Mesendoderm (in vitro differentiated cells): Measurements from ENCODE around the gene SF3A1. TPM values are rescaled to one million over a fixed set of nuclear protein-coding genes. Genes with fewer than 3 reads are reported as not detected.
"Not testable (repeated sequence)": the region's sequence is repeated elsewhere in the genome, so short reads cannot be mapped to it uniquely, and the experiment has no call there.

Experiments
- DNase-seq: peaks from one replicate; pipeline ENCODE4 v3.0.0; 2013
- H2AK5ac ChIP-seq: 2 replicates; pipeline ENCODE4 v1.6.1; 2013; ENCODE audit warnings: low read length, inconsistent platforms
- H2BK120ac ChIP-seq: 2 replicates; pipeline ENCODE4 v1.6.1; 2013; ENCODE audit warnings: low read depth, mild to moderate bottlenecking, low read length, moderate library complexity, mixed read lengths
- H2BK15ac ChIP-seq: replicated peaks from 2 replicates; pipeline ENCODE4 v1.6.1; 2013; ENCODE audit warnings: low read depth, mild to moderate bottlenecking, moderate library complexity
- H2BK5ac ChIP-seq: 2 replicates; pipeline ENCODE4 v1.6.1; 2013; ENCODE audit warnings: low read length, inconsistent platforms
- H3K18ac ChIP-seq: 2 replicates; pipeline ENCODE4 v1.6.1; 2013; ENCODE audit warnings: mild to moderate bottlenecking, low read length, mixed read lengths
- H3K23ac ChIP-seq: one replicate; pipeline ENCODE4 v1.6.1; 2013; ENCODE audit warnings: low read length
- H3K27ac ChIP-seq: 2 replicates; pipeline ENCODE4 v1.5.1; 2013; ENCODE audit warnings: low read depth, mild to moderate bottlenecking, inconsistent platforms, low read length, moderate library complexity
- H3K27me3 ChIP-seq: 2 replicates; pipeline ENCODE4 v1.6.1; 2013; ENCODE audit warnings: low read length, control low read depth, mild to moderate bottlenecking, inconsistent platforms; ENCODE audit not compliant: insufficient read depth, poor library complexity
- H3K36me3 ChIP-seq: 2 replicates; pipeline ENCODE4 v1.6.1; 2013; ENCODE audit warnings: low read length, inconsistent platforms; ENCODE audit not compliant: control insufficient read depth, insufficient read depth
- H3K4ac ChIP-seq: one replicate; pipeline ENCODE4 v1.6.1; 2013; ENCODE audit warnings: low read depth, mild to moderate bottlenecking, low read length, moderate library complexity
- H3K4me1 ChIP-seq: 2 replicates; pipeline ENCODE4 v1.6.1; 2013; ENCODE audit warnings: low read depth, low read length, inconsistent platforms; ENCODE audit not compliant: control insufficient read depth
- H3K4me2 ChIP-seq: 2 replicates; pipeline ENCODE4 v1.6.1; 2013; ENCODE audit warnings: low read length
- H3K4me3 ChIP-seq: 2 replicates; pipeline ENCODE4 v1.5.1; 2013; ENCODE audit warnings: mild to moderate bottlenecking, low read length
- H3K56ac ChIP-seq: one replicate; pipeline ENCODE4 v1.6.1; 2013; ENCODE audit warnings: low read length
- H3K79me1 ChIP-seq: 2 replicates; pipeline ENCODE4 v1.6.1; 2013; ENCODE audit warnings: low read length, inconsistent platforms
- H3K79me2 ChIP-seq: 2 replicates; pipeline ENCODE4 v1.6.1; 2013; ENCODE audit warnings: mild to moderate bottlenecking, low read length; ENCODE audit not compliant: control insufficient read depth, insufficient read depth
- H3K9ac ChIP-seq: 2 replicates; pipeline ENCODE4 v1.6.1; 2013; ENCODE audit warnings: low read length, inconsistent platforms
- H4K5ac ChIP-seq: one replicate; pipeline ENCODE4 v1.6.1; 2013; ENCODE audit warnings: low read length
- H4K8ac ChIP-seq: one replicate; pipeline ENCODE4 v1.6.1; 2013; ENCODE audit warnings: low read depth, mild to moderate bottlenecking, control low read depth, low read length, moderate library complexity
- WGBS: extraction: QIAGEN DNeasy Blood & Tissue Kit; methylation state at CpG from one replicate; pipeline ENCODE4 v1.1.7; 2013; ENCODE audit warnings: low lambda C conversion rate, missing lambda C conversion rate; ENCODE audit not compliant: insufficient coverage; ENCODE audit errors: extremely low coverage; 5-methylcytosine and 5-hydroxymethylcytosine counted together
- polyA plus RNA-seq, 2 experiments: library from polyadenylated mRNA; stranded (reverse); fragments of 200-250 nt; gene quantifications; one replicate each; pipeline ENCODE4 v1.2.3, GENCODE V29; 2013

Gene SF3A1
- 264 TPM for polyA plus RNA-seq (2013, experiment 1 of 2)
- polyA plus RNA-seq (2013, experiment 2 of 2) = 276 TPM

- peaks cover 20% of the 10 kb centered on the region for H3K79me1 ChIP-seq
- H3K4me3 ChIP-seq = peak within 1 kb of the TSS; percentile 97
- H3K9ac ChIP-seq = peak within 1 kb of the TSS; percentile 91
- peaks cover 5% of the 10 kb centered on the region for H3K4me1 ChIP-seq
- peak within 1 kb of the TSS; percentile 97 for H3K4me2 ChIP-seq
- H3K27ac ChIP-seq = peak within 1 kb of the TSS; percentile 40
- DNase-seq = peak; percentile 97
- H4K5ac ChIP-seq = no peak within 1 kb of the TSS
- no peak within 1 kb of the TSS for H2BK5ac ChIP-seq
- H3K79me2 ChIP-seq = peaks cover 23% of the 10 kb centered on the region
- peak within 1 kb of the TSS; percentile 66 for H3K4ac ChIP-seq
- H2AK5ac ChIP-seq = no peak within 1 kb of the TSS
- H3K56ac ChIP-seq = peak within 1 kb of the TSS; percentile 96
- H3K18ac ChIP-seq = peak within 1 kb of the TSS; percentile 86
- no peak within 1 kb of the TSS for H2BK120ac ChIP-seq
- no peaks in the 10 kb centered on the region for H3K27me3 ChIP-seq
- H3K36me3 ChIP-seq = peaks cover 12% of the 10 kb centered on the region
- H3K23ac ChIP-seq = no peak within 1 kb of the TSS
- H2BK15ac ChIP-seq = no peak within 1 kb of the TSS
- no CpG with 5 or more reads among the region's 91 CpGs for WGBS
- no peak within 1 kb of the TSS for H4K8ac ChIP-seq
These were observed at the start of gene SF3A1, which contains the start of gene CCDC157 for GRCh38 chr22:30356449-30357235. Gene SF3A1, minus strand, starts transcription at chr22:30356894. Its CDS starts 102 bp downstream, at chr22:30356792. Gene CCDC157, plus strand, starts transcription at chr22:30357007. Its CDS starts 8,994 bp downstream, at chr22:30366001.

- H2BK120ac ChIP-seq = no peak overlapping the region
- H3K9ac ChIP-seq = no peak overlapping the region
- H3K27me3 ChIP-seq = no peaks in the 10 kb centered on the region
- no peak overlapping the region for H3K27ac ChIP-seq
- H3K36me3 ChIP-seq = no peaks in the 10 kb centered on the region
- H2AK5ac ChIP-seq = no peak overlapping the region
- H3K4ac ChIP-seq = no peak overlapping the region
- no peak overlapping the region for H2BK15ac ChIP-seq
- no peak overlapping the region for H4K8ac ChIP-seq
- no peaks in the 10 kb centered on the region for H3K79me2 ChIP-seq
- H3K56ac ChIP-seq = no peak overlapping the region
- no peak overlapping the region for H4K5ac ChIP-seq
- H3K4me1 ChIP-seq = no peaks in the 10 kb centered on the region
- H3K4me2 ChIP-seq = no peak overlapping the region
- no peak overlapping the region for H3K18ac ChIP-seq
- no peaks in the 10 kb centered on the region for H3K79me1 ChIP-seq
- H3K4me3 ChIP-seq = no peak overlapping the region
- H2BK5ac ChIP-seq = no peak overlapping the region
- no CpG with 5 or more reads among the region's 6 CpGs for WGBS
- H3K23ac ChIP-seq = no peak overlapping the region
- DNase-seq = no peak
These were observed 49.7 kb upstream of the SF3A1 start for GRCh38 chr22:30406400-30406799.

GRCh38 chr22:30405731-30406130 lies 49.0 kb upstream of the SF3A1 start:
- H3K4me3 ChIP-seq = no peak overlapping the region
- no peak overlapping the region for H4K5ac ChIP-seq
- no peak overlapping the region for H3K56ac ChIP-seq
- no peak overlapping the region for H3K18ac ChIP-seq
- no peaks in the 10 kb centered on the region for H3K79me1 ChIP-seq
- no peaks in the 10 kb centered on the region for H3K79me2 ChIP-seq
- no peak overlapping the region for H2BK120ac ChIP-seq
- H2BK15ac ChIP-seq = no peak overlapping the region
- H4K8ac ChIP-seq = no peak overlapping the region
- no peak overlapping the region for H2AK5ac ChIP-seq
- no peaks in the 10 kb centered on the region for H3K4me1 ChIP-seq
- no peak for DNase-seq
- no peaks in the 10 kb centered on the region for H3K36me3 ChIP-seq
- no peak overlapping the region for H3K23ac ChIP-seq
- no peak overlapping the region for H3K4me2 ChIP-seq
- H2BK5ac ChIP-seq = no peak overlapping the region
- H3K9ac ChIP-seq = no peak overlapping the region
- H3K27me3 ChIP-seq = no peaks in the 10 kb centered on the region
- H3K27ac ChIP-seq = no peak overlapping the region
- no peak overlapping the region for H3K4ac ChIP-seq
- no CpG with 5 or more reads among the region's 4 CpGs for WGBS

GRCh38 chr22:30404307-30404706 lies 47.6 kb upstream of the SF3A1 start:
- H2BK120ac ChIP-seq = no peak overlapping the region
- no peaks in the 10 kb centered on the region for H3K36me3 ChIP-seq
- no peaks in the 10 kb centered on the region for H3K79me2 ChIP-seq
- H2BK15ac ChIP-seq = no peak overlapping the region
- no peak overlapping the region for H4K5ac ChIP-seq
- H3K4me2 ChIP-seq = no peak overlapping the region
- no CpG with 5 or more reads among the region's 6 CpGs for WGBS
- no peak overlapping the region for H3K23ac ChIP-seq
- no peak overlapping the region for H2BK5ac ChIP-seq
- no peak overlapping the region for H3K56ac ChIP-seq
- H3K27ac ChIP-seq = no peak overlapping the region
- no peaks in the 10 kb centered on the region for H3K4me1 ChIP-seq
- no peaks in the 10 kb centered on the region for H3K27me3 ChIP-seq
- H3K4me3 ChIP-seq = no peak overlapping the region
- no peak overlapping the region for H3K9ac ChIP-seq
- no peak overlapping the region for H2AK5ac ChIP-seq
- no peaks in the 10 kb centered on the region for H3K79me1 ChIP-seq
- H3K18ac ChIP-seq = no peak overlapping the region
- no peak for DNase-seq
- no peak overlapping the region for H3K4ac ChIP-seq
- H4K8ac ChIP-seq = no peak overlapping the region

- H3K36me3 ChIP-seq, H3K56ac ChIP-seq, H3K4me2 ChIP-seq, H4K5ac ChIP-seq, H2BK5ac ChIP-seq, H3K4me3 ChIP-seq, H3K4ac ChIP-seq, H3K79me1 ChIP-seq, DNase-seq, H3K27me3 ChIP-seq, H3K9ac ChIP-seq, H3K18ac ChIP-seq, H2BK120ac ChIP-seq, H4K8ac ChIP-seq, H3K79me2 ChIP-seq, H3K27ac ChIP-seq, H3K4me1 ChIP-seq, H2AK5ac ChIP-seq, H2BK15ac ChIP-seq, H3K23ac ChIP-seq: not testable (repeated sequence)
- no CpG with 5 or more reads among the region's 5 CpGs for WGBS
These were observed 46.0 kb upstream of the SF3A1 start for GRCh38 chr22:30402766-30403104.
